Measurements from ENCODE around the gene BLCAP.
"Not testable (repeated sequence)": the region's sequence is repeated elsewhere in the genome, so short reads cannot be mapped to it uniquely, and the experiment has no call there.

The BLCAP gene

DNA sequence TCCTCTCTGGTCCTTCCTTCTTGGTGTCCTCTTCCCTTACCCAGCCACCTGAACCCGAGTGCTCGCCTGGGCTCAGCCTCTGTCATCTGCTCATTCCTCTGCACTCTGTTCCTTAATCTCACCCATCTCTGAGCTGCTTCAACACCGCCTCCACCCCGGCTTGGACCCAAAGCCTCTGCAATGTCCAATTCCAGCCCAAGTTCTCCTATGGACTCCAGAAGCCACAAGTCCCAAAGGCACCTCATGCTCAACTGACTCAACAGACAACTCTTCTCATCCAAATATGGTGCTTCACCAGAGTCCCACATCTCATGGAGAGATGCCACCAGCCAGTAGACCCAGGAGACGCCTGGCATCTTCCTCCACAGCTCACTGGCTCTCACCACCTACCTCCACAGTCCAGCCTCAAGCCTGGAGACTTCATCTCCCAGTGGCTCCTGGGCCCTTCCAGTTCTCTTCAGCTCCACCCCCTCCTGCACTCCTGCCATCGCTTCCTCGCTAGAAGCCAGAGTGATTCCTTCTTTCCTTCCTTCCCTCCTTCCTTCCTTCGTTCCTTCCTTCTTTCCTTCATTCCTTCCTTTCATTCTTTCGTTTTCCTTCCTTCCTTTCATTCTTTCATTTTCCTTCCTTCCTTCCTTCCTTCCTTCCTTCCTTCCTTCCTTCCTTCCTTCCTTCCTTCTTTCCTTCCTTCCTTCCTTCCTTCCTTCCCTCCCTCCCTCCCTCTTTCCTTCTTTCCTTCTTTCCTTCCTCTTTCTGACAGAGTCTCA is 47.6 kb downstream of the BLCAP start:
- DNase-seq, result no peak

GRCh38 chr20:37479266-37479665 is 48.4 kb downstream of the BLCAP start:
- no peak for DNase-seq

DNA sequence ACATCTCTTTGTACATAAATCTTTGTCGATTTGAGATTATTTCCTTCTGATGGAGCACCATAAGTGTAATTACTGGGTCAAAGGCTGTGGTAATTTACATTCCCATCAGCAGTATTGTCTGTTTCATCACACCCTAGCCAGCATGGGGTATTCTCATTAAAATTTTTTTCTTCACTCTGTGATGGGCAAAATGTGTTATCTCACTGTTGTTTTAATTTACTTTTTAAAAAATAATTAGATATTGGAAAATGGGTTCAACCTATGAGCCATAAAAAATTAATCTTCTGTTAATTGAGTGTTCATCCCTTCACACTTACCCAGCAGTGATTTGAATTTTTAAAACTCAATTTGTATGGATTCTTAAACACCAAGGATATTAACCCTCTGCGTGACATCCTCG is 50.6 kb downstream of the BLCAP start:
- no peak for DNase-seq

- DNase-seq, result no peak
These were observed 52.4 kb downstream of the BLCAP start for GRCh38 chr20:37475252-37475651.

GRCh38 chr20:37474386-37474785 is 53.3 kb downstream of the BLCAP start:
- no peak for DNase-seq

DNA sequence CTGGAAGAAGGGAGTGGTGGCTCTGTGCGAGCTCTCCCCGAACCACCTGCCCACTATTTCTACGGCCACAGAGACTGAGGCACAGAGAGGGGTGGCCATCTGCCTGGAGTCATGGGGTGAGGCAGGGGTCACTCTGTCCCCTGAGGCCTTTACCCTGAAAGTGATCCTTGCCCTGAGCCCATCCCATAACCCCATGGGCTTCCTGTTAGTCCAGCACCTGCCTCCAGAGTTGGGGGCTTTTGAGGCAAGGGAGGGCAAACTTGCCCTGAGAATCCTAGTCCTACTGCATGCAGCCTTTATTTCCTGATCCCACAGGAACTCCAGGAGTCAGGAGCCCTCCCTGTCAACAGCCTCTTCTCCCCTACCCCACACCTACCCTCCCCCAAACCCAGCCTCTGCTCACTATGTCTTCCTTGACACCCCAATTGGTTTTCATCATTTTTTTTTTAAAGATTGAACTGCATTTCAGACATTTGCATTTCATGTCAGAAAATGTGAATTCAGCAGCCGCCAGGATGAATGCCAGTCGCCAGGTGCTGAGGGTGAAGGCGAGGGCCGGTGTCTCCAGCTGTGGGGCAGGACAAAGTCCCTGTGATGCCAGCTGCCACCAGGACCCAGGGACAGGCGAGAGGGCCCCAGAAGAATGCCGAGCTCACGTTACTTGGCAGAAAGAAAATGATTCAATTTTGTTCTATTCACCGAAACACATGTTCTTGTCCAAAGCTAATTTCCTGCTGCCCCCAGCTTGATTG is 54.3 kb downstream of the BLCAP start:
- DNase-seq, result no peak

DNA sequence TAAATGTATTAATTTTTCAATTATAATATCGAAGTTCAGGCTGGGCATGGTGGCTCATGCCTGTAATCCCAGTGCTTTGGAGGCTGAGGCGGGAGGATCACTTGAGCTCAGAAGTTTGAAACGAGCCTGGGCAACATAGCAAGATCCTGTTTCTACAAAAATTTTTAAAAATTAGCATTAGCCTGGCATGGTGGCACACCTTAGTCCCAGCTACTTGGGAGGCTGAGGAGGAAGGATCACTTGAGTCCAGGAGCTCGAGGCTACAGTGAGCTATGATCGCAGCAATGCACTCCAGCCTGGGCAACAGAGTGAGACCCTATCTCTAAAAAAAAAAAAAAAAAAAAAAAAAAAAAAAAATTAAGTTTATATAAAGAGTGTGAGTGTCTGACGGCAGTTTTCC is 55.2 kb downstream of the BLCAP start:
- not testable (repeated sequence) for DNase-seq

- DNase-seq, result no peak
These were observed 55.9 kb downstream of the BLCAP start for GRCh38 chr20:37471741-37472235.

GRCh38 chr20:37470190-37470589 is 57.5 kb downstream of the BLCAP start:
- not testable (repeated sequence) for DNase-seq

DNA sequence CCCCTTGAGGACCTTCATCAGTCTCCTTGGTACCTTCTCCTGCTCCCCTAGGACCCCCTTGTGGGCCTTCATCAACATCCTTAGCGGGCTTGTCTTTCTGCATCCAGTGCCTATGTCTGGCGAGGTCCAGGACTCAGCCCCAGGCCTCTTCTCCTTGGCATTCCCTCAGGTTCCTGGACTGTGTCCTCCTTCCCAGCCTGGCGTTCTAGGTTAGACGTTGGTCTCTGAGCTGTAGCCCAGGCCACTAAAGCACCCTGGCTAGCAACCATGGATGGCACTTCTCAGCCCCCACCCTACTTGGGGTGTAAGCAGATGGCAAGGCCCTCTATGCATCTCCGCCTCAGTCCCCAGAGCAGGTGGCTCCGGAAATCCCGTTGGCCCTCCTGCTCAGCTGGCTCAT is 58.1 kb downstream of the BLCAP start:
- DNase-seq, result no peak

DNA sequence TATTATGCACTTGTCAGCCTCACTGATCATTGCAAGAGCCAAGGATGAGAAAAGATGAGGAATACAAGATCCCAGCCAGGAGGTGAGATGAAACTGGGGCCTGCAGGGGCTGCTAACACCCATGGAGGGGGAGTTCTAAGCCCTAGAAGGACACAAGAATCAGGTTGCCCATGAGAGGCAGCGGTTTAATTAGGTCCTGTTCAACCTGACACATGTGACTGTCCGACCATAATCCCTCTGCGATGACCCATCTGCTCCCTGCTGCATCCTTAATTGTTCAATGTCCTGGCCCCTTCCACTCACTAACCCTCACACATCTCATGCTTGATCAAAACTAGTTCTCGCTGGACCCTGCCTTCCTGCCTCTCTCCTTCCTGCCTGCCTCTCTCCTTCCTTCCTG is 58.8 kb downstream of the BLCAP start:
- no peak for DNase-seq
